ENCODE measurements around the gene ESRRA. TPM values are rescaled to one million over a fixed set of nuclear protein-coding genes. Genes with fewer than 3 reads are reported as not detected.

The ESRRA gene
- total RNA-seq, 1 donor, result 28.6 TPM

- Histone ChIP-seq H2AFZ (ENCODE audit: low read length) (no peak overlapping the region), H3K27ac (ENCODE audit: low read depth, low read length) (no peak overlapping the region), H3K4me1 (ENCODE audit: insufficient read depth, low read length) (peaks cover 34% of the 10 kb centered on the region), H4K20me1 (ENCODE audit: insufficient read depth, low read length) (no peaks in the 10 kb centered on the region), H3K4me3 (ENCODE audit: insufficient read depth, low read length) (no peak overlapping the region), H3K79me2 (ENCODE audit: insufficient read depth, low read length) (no peaks in the 10 kb centered on the region), H3K4me2 (ENCODE audit: insufficient read depth, low read length) (no peak overlapping the region), H3K27me3 (ENCODE audit: insufficient read depth, low read length) (no peaks in the 10 kb centered on the region), H3K9me3 (ENCODE audit: low read depth, low read length) (no peaks in the 10 kb centered on the region), H3K36me3 (ENCODE audit: insufficient read depth, low read length) (no peaks in the 10 kb centered on the region)
- no peak for TF ChIP-seq CTCF (IDR thresholded peaks at IDR 0.05; ENCODE audit: extremely low read depth, low read depth, low read length)
- peak; percentile 17 for DNase-seq (ENCODE audit: insufficient read length, low spot score, missing footprints)
These were observed 28.2 kb downstream of the ESRRA start for GRCh38 chr11:64333556-64333955.

- TF ChIP-seq CTCF (IDR thresholded peaks at IDR 0.05; ENCODE audit: extremely low read depth, low read depth, low read length), result no peak
These were observed 29.7 kb downstream of the ESRRA start for GRCh38 chr11:64334764-64335735.

GRCh38 chr11:64337538-64338249, 32.4 kb downstream of the ESRRA start:
- no peak for TF ChIP-seq CTCF (IDR thresholded peaks at IDR 0.05; ENCODE audit: extremely low read depth, low read depth, low read length)
- H3K4me2 ChIP-seq (ENCODE audit: insufficient read depth, low read length), result no peak overlapping the region
- DNase-seq (ENCODE audit: insufficient read length, low spot score, missing footprints), result no peak
- H3K79me2 ChIP-seq (ENCODE audit: insufficient read depth, low read length), result no peaks in the 10 kb centered on the region
- H4K20me1 ChIP-seq (ENCODE audit: insufficient read depth, low read length), result no peaks in the 10 kb centered on the region
- H3K4me1 ChIP-seq (ENCODE audit: insufficient read depth, low read length), result peaks cover 13% of the 10 kb centered on the region
- H2AFZ ChIP-seq (ENCODE audit: low read length), result no peak overlapping the region
- no peak overlapping the region for H3K27ac ChIP-seq (ENCODE audit: low read depth, low read length)
- H3K27me3 ChIP-seq (ENCODE audit: insufficient read depth, low read length), result no peaks in the 10 kb centered on the region
- no peak overlapping the region for H3K4me3 ChIP-seq (ENCODE audit: insufficient read depth, low read length)
- H3K9me3 ChIP-seq (ENCODE audit: low read depth, low read length), result no peaks in the 10 kb centered on the region
- H3K36me3 ChIP-seq (ENCODE audit: insufficient read depth, low read length), result no peaks in the 10 kb centered on the region

More at GRCh38 chr11:64334764-64335735, 29.7 kb downstream of the ESRRA start:
- H3K27me3 ChIP-seq (ENCODE audit: insufficient read depth, low read length), result no peaks in the 10 kb centered on the region
- H3K27ac ChIP-seq (ENCODE audit: low read depth, low read length), result no peak overlapping the region
- no peaks in the 10 kb centered on the region for H3K36me3 ChIP-seq (ENCODE audit: insufficient read depth, low read length)
- H3K9me3 ChIP-seq (ENCODE audit: low read depth, low read length), result no peaks in the 10 kb centered on the region
- DNase-seq (ENCODE audit: insufficient read length, low spot score, missing footprints), result peak; percentile 95
- no peaks in the 10 kb centered on the region for H3K79me2 ChIP-seq (ENCODE audit: insufficient read depth, low read length)
- no peak overlapping the region for H2AFZ ChIP-seq (ENCODE audit: low read length)
- H4K20me1 ChIP-seq (ENCODE audit: insufficient read depth, low read length), result no peaks in the 10 kb centered on the region
- peaks cover 22% of the 10 kb centered on the region for H3K4me1 ChIP-seq (ENCODE audit: insufficient read depth, low read length)
- H3K4me2 ChIP-seq (ENCODE audit: insufficient read depth, low read length), result no peak overlapping the region
- no peak overlapping the region for H3K4me3 ChIP-seq (ENCODE audit: insufficient read depth, low read length)

GRCh38 chr11:64338716-64339115, 33.4 kb downstream of the ESRRA start:
- peak; percentile 85 for DNase-seq (ENCODE audit: insufficient read length, low spot score, missing footprints)
- Histone ChIP-seq H3K4me3 (ENCODE audit: insufficient read depth, low read length) (no peak overlapping the region), H3K9me3 (ENCODE audit: low read depth, low read length) (no peaks in the 10 kb centered on the region), H3K79me2 (ENCODE audit: insufficient read depth, low read length) (no peaks in the 10 kb centered on the region), H3K27me3 (ENCODE audit: insufficient read depth, low read length) (no peaks in the 10 kb centered on the region), H3K27ac (ENCODE audit: low read depth, low read length) (no peak overlapping the region), H3K4me1 (ENCODE audit: insufficient read depth, low read length) (peaks cover 13% of the 10 kb centered on the region), H3K36me3 (ENCODE audit: insufficient read depth, low read length) (no peaks in the 10 kb centered on the region), H3K4me2 (ENCODE audit: insufficient read depth, low read length) (no peak overlapping the region), H4K20me1 (ENCODE audit: insufficient read depth, low read length) (no peaks in the 10 kb centered on the region), H2AFZ (ENCODE audit: low read length) (no peak overlapping the region)
- TF ChIP-seq CTCF (IDR thresholded peaks at IDR 0.05; ENCODE audit: extremely low read depth, low read depth, low read length), result no peak

Data from osteoblast (primary cell).